CD4-positive, alpha-beta T cell (primary cell): ENCODE data around the gene PSMD11. TPM values are rescaled to one million over a fixed set of nuclear protein-coding genes. Genes with fewer than 3 reads are reported as not detected.

Experiments used
- ATAC-seq: fragments of 200-7000 bp; cut with Tn5 transposase; one replicate; pipeline ENCODE4 v1.10.0; 2022; ENCODE audit warnings: mild to moderate bottlenecking; ENCODE audit not compliant: poor library complexity
- CTCF ChIA-PET: fragments of 350-600 bp; sonication (Branson Sonifier 250); formaldehyde crosslinking; loops from one replicate; lab custom pipeline; 2021; ENCODE audit warnings: antibody characterized with exemption, inconsistent platforms; lab: Charles Lee
- POLR2A ChIA-PET: fragments of 350-600 bp; sonication (Branson Sonifier 250); formaldehyde crosslinking; loops from one replicate; lab custom pipeline; 2021; ENCODE audit warnings: antibody characterized with exemption, inconsistent platforms; lab: Charles Lee
- DNase-seq, 14 experiments: peaks; one replicate each; pipeline ENCODE4 v3.0.0-alpha.2; 2013 to 2020; ENCODE audit warnings: mixed read lengths in 2 of 14
- H3K27ac ChIP-seq, 2 donors: one replicate each; pipeline versions ENCODE4 v1.5.1 to v1.7.0; 2013; ENCODE audit warnings: low read length in 2 of 2, low read depth in 1 of 2, mild to moderate bottlenecking in 1 of 2
- H3K27me3 ChIP-seq, 2 experiments: 1 replicate in 1 of 2; 2 replicates in 1 of 2; pipeline versions ENCODE4 v1.6.1 to v1.7.0; 2013; ENCODE audit warnings: low read length in 2 of 2, control low read depth in 1 of 2, mild to moderate bottlenecking in 1 of 2, moderate library complexity in 1 of 2; ENCODE audit not compliant: insufficient read depth in 2 of 2, control insufficient read depth in 1 of 2
- H3K36me3 ChIP-seq: one replicate; pipeline ENCODE4 v1.6.1; 2013; ENCODE audit warnings: low read length, control low read depth; ENCODE audit not compliant: insufficient read depth
- H3K4me1 ChIP-seq: one replicate; pipeline ENCODE4 v1.6.1; 2013; ENCODE audit warnings: low read length, control low read depth; ENCODE audit not compliant: insufficient read depth
- H3K4me3 ChIP-seq: one replicate; pipeline ENCODE4 v1.5.1; 2013; ENCODE audit warnings: mild to moderate bottlenecking, low read length, moderate library complexity
- H3K9me3 ChIP-seq, 2 experiments: 1 replicate in 1 of 2; 2 replicates in 1 of 2; pipeline versions ENCODE4 v1.6.1 to v1.7.0; 2013; ENCODE audit warnings: low read length in 2 of 2, mild to moderate bottlenecking in 2 of 2, control low read depth in 1 of 2, moderate library complexity in 1 of 2; ENCODE audit not compliant: control insufficient read depth in 1 of 2, insufficient read depth in 1 of 2
- H3K27ac Mint-ChIP-seq: one replicate; pipeline ENCODE4 v1.8.0; 2020; ENCODE audit warnings: mixed read lengths
- H3K27me3 Mint-ChIP-seq: one replicate; pipeline ENCODE4 v1.8.0; 2021; ENCODE audit warnings: mixed read lengths
- H3K36me3 Mint-ChIP-seq: one replicate; pipeline ENCODE4 v1.8.0; 2021; ENCODE audit warnings: low read depth, mixed read lengths
- H3K4me1 Mint-ChIP-seq: one replicate; pipeline ENCODE4 v1.8.0; 2021; ENCODE audit warnings: low read depth, mixed read lengths
- H3K4me3 Mint-ChIP-seq: one replicate; pipeline ENCODE4 v1.8.0; 2020; ENCODE audit warnings: mild to moderate bottlenecking, mixed read lengths
- H3K9me3 Mint-ChIP-seq: one replicate; pipeline ENCODE4 v1.8.0; 2020; ENCODE audit warnings: mixed read lengths
- intact Hi-C, 2 experiments: fragments of 100-400 bp; cut with DNase I in 1 of 2; cut with micrococcal nuclease in 1 of 2; formaldehyde crosslinking; loops; one replicate each; pipeline versions ENCODE4 v1.15.1 to v1.9.0; 2023 to 2025; cut with DNase I, micrococcal nuclease
- total RNA-seq, 174 experiments: library from RNA in 2 of 174; stranded (reverse) in 2 of 174; gene quantifications; one replicate each; pipeline ENCODE4 v1.2.3 and lab custom pipeline; 2021 to 2026
- TF ChIP-seq, protein P1 (sequence below): fragments of 200-600 bp; IDR thresholded peaks from one replicate; pipeline ENCODE4 v1.8.0; 2022; ENCODE audit warnings: antibody characterized with exemption, mild to moderate bottlenecking

PSMD11 gene
- total RNA-seq, 2 experiments from 2014 or later: 67.6 to 68.7 TPM

DNA sequence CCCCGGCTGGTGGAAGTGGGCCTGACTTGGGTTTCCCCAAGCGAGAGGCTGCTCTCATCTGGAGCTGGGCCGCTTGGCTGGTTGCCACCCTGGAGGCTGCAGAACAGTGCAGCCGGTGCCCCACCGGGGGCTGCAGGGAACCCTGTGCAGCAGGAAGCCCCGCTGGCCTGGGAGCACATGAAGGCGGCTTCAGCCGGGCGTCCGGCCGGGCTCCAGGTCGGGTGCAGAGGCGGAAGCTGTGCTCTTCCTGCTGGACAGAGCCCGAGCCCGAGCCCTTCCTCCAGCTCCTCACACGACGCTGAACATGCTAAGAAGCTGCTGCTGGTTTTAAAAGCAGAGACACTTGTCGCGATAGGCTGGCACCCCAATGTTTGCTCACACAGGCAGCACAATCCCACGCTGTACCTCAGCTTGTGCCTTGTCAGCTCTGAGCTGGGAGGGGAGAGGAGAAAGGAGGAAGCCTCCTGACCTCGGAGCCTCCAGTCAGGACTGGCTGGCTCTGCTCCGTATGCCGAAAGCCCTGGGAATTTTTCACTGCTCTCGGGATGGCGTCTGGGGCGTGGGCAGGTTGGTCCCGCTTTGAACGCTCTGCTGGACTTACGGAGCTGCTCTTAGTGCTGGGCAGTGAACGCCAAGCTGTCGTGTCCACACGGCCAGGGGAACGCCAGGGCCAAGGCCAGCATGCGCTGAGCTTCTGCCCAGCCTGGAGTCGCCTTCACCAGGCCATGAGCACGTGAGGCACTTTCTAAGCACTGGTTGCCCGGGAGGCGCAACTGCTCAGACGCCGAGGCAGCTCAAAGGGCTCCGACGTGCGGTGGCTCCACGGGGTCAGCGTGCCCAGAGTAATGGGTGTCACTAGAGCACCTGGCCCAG is 51.3 kb downstream of the PSMD11 start:
- H3K4me3 Mint-ChIP-seq: no peak overlapping the region
- DNase-seq: peak in 2 of 14 experiments; percentile 19 to 53

DNA sequence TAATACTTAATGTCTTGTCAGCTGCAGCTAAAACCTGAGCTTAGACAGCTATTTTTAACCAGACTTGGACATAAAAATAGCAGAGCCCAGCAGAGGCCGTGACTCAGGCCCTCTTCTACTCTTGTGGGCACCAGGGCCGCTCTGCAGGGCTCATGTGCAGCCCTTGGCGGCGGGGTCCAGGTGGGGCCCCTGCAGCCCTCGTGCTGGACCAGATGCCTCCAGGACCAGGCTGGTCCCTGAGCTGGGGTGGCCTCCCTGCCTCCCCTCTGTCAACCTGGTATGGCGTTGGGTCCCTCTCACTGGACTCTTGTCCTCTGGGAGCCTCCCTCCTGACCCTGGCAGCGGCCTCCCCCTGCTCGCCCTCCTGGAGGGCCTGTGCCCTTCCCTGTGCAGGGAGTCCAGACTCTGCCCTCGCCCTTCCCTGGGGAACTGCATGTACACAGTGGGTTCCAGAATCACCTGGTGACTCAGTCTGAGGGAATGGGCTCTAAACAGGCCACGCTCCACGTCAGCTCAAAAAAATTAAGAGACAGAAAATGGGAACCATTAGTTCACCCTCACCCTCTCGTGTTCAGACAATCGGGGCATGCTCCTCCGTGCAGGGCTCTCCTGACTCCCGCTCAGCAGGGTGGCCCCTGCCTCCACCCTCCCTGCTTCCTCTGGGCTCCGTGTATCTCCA is 52.2 kb downstream of the PSMD11 start:
- ATAC-seq (no peak), DNase-seq (no peak)
- Histone ChIP-seq H3K4me3 (no peak overlapping the region), H3K36me3 (no peaks in the 10 kb centered on the region), H3K4me1 (peaks cover 64% of the 10 kb centered on the region), H3K27ac (no peak overlapping the region), H3K9me3 (no peaks in the 10 kb centered on the region), H3K27me3 (no peaks in the 10 kb centered on the region)
- H3K4me3 Mint-ChIP-seq: no peak overlapping the region
- intact Hi-C loops: no loop called here
- TF ChIP-seq, protein P1, sequence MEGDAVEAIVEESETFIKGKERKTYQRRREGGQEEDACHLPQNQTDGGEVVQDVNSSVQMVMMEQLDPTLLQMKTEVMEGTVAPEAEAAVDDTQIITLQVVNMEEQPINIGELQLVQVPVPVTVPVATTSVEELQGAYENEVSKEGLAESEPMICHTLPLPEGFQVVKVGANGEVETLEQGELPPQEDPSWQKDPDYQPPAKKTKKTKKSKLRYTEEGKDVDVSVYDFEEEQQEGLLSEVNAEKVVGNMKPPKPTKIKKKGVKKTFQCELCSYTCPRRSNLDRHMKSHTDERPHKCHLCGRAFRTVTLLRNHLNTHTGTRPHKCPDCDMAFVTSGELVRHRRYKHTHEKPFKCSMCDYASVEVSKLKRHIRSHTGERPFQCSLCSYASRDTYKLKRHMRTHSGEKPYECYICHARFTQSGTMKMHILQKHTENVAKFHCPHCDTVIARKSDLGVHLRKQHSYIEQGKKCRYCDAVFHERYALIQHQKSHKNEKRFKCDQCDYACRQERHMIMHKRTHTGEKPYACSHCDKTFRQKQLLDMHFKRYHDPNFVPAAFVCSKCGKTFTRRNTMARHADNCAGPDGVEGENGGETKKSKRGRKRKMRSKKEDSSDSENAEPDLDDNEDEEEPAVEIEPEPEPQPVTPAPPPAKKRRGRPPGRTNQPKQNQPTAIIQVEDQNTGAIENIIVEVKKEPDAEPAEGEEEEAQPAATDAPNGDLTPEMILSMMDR: no peak
- H3K4me1 Mint-ChIP-seq: peaks cover 40% of the 10 kb centered on the region
- H3K27me3 Mint-ChIP-seq: no peaks in the 10 kb centered on the region
- ChIA-PET CTCF (no interaction called here), POLR2A (interaction anchor here (0.9 to 3.2 kb wide), 4 partner anchors 7 to 24 kb away, joined by 4 to 9 read pairs (median 6); partner anchors contain the start of gene CDK5R1)
- H3K9me3 Mint-ChIP-seq: no peaks in the 10 kb centered on the region
- no peaks in the 10 kb centered on the region for H3K36me3 Mint-ChIP-seq
- H3K27ac Mint-ChIP-seq: peak overlapping the region; percentile 30

More for the DNA sequence above, 51.3 kb downstream of the PSMD11 start:
- H3K36me3 Mint-ChIP-seq: peaks cover under 1% of the 10 kb centered on the region
- H3K27ac ChIP-seq: no peak overlapping the region
- peak overlapping the region; percentile 30 for H3K27ac Mint-ChIP-seq
- H3K9me3 Mint-ChIP-seq: no peaks in the 10 kb centered on the region
- H3K4me1 ChIP-seq: peaks cover 64% of the 10 kb centered on the region
- no peaks in the 10 kb centered on the region for H3K36me3 ChIP-seq
- TF ChIP-seq, protein P1: no peak
- peak; percentile 47 for ATAC-seq
- intact Hi-C loops: no loop called here
- no peaks in the 10 kb centered on the region for H3K27me3 Mint-ChIP-seq
- H3K9me3 ChIP-seq: no peaks in the 10 kb centered on the region
- H3K27me3 ChIP-seq: no peaks in the 10 kb centered on the region
- ChIA-PET CTCF (no interaction called here), POLR2A (interaction anchor here (0.9 to 3.2 kb wide), 5 partner anchors 8 to 52 kb away, joined by 3 to 9 read pairs (median 4); partner anchors contain the start of gene CDK5R1)
- H3K4me1 Mint-ChIP-seq: peaks cover 44% of the 10 kb centered on the region
- no peak overlapping the region for H3K4me3 ChIP-seq

DNA sequence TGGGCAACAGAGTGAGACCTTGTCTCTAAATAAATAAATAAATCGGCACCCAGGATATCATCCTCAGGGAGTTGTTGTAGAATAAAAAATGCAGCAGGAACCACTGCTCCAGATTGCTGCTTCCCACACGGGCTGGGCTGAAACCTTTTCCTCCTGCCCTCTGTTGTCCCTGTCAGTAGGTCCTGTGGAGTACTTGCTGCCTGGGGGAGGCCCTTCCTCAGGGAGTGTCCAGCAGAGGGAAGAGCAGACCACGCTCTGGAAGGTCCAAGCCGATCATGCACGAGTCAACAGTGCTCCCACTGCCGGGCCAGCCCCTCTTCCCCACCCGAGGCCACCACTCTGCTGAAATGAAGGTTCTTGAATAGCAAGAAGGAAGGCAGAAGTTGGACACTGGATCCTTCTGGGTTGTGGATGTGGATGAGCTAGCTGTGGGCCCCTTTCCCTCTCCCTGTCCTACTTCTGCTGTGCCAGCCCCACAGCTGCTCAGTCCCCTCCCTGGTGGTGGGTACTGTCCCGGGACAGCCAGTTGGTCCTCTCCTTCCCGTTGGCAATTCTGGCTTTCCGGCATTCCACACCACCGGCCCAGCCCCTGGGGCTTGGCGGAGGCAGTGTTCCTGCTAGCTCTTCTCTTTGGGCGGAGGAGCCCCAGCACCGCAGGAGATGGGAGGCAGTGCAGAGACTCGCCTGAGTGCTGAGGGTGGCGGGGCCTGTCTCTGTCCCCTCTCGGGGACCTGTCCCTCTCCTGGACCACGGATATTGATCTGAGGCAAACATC is 53.3 kb downstream of the PSMD11 start:
- H3K27ac ChIP-seq: no peak overlapping the region
- Mint-ChIP-seq H3K4me1 (peaks cover 40% of the 10 kb centered on the region), H3K27ac (peak overlapping the region; percentile 30), H3K9me3 (no peaks in the 10 kb centered on the region), H3K27me3 (no peaks in the 10 kb centered on the region), H3K4me3 (no peak overlapping the region), H3K36me3 (no peaks in the 10 kb centered on the region)
- no peaks in the 10 kb centered on the region for H3K9me3 ChIP-seq
- CTCF ChIA-PET: no interaction called here
- TF ChIP-seq, protein P1: no peak
- peaks cover 64% of the 10 kb centered on the region for H3K4me1 ChIP-seq
- ATAC-seq (no peak), DNase-seq (no peak)
- intact Hi-C loops: no loop called here
- H3K36me3 ChIP-seq: no peaks in the 10 kb centered on the region
- no peaks in the 10 kb centered on the region for H3K27me3 ChIP-seq
- H3K4me3 ChIP-seq: no peak overlapping the region
- POLR2A ChIA-PET: interaction anchor here (2.6 to 3.2 kb wide), 2 partner anchors 10 to 20 kb away, joined by 7 to 16 read pairs; partner anchors contain the start of gene CDK5R1
